Esophagus muscularis mucosa (tissue), 4 donors: ENCODE data around the gene BLOC1S3. TPM values are rescaled to one million over a fixed set of nuclear protein-coding genes. Genes with fewer than 3 reads are reported as not detected.

Experiments
- DNase-seq: peaks from one replicate; pipeline ENCODE4 v3.0.0-alpha.2; 2017; ENCODE audit errors: extremely low spot score
- H3K27ac ChIP-seq, 4 donors: fragments of 200-600 bp; sonication (generic); replicated peaks in 1 of 4; 1 replicate in 3 of 4; 2 replicates in 1 of 4; pipeline ENCODE4 v1.5.1; 2016 to 2019; ENCODE audit warnings: mild to moderate bottlenecking in 1 of 4
- H3K27me3 ChIP-seq, 4 donors: fragments of 200-600 bp; sonication (generic); one replicate each; pipeline versions ENCODE4 v1.5.1 to v1.6.0; 2016 to 2019
- H3K36me3 ChIP-seq, 4 donors: fragments of 200-600 bp; sonication (generic); one replicate each; pipeline ENCODE4 v1.5.1; 2016 to 2019
- H3K4me1 ChIP-seq, 4 donors: fragments of 200-600 bp; sonication (generic); one replicate each; pipeline ENCODE4 v1.5.1; 2016 to 2019
- H3K4me3 ChIP-seq, 4 donors: fragments of 200-600 bp; sonication (generic); 1 replicate in 2 of 4; 2 replicates in 2 of 4; pipeline ENCODE4 v1.5.1; 2016 to 2019; ENCODE audit warnings: mild to moderate bottlenecking in 4 of 4, moderate library complexity in 1 of 4
- H3K9me3 ChIP-seq, 4 donors: fragments of 200-600 bp; sonication (generic); 1 replicate in 3 of 4; 2 replicates in 1 of 4; pipeline ENCODE4 v1.5.1; 2016 to 2019
- EP300 ChIP-seq: sonication (generic); formaldehyde crosslinking; IDR thresholded peaks from one replicate; pipeline ENCODE4 v1.6.1; 2017; ENCODE audit warnings: antibody characterized with exemption
- POLR2A ChIP-seq: fragments of 450-650 bp; IDR thresholded peaks from one replicate; pipeline ENCODE4 v1.6.1; 2017; ENCODE audit warnings: antibody characterized with exemption, moderate library complexity, mild to moderate bottlenecking, low read depth
- POLR2AphosphoS5 ChIP-seq, 2 donors: sonication (generic); formaldehyde crosslinking; IDR thresholded peaks; one replicate each; pipeline ENCODE4 v1.6.1; 2017; ENCODE audit warnings: antibody characterized with exemption in 2 of 2
- WGBS: methylation state at CpG from one replicate; pipeline ENCODE4 v1.1.5; 2018; 5-methylcytosine and 5-hydroxymethylcytosine counted together
- intact Hi-C: fragments of 100-400 bp; cut with DNase I; formaldehyde crosslinking; loops from one replicate; pipeline ENCODE4 v1.15.1; 2023
- total RNA-seq, 4 donors: library from RNA; depleted of rRNA; stranded (reverse); fragments of >200 nt; gene quantifications; one replicate each; pipeline versions ENCODE4 v1.1.0 to v1.2.1, GENCODE V29; 2016
- TF ChIP-seq, protein P1 (sequence below), 3 experiments: fragments of 200-600 bp in 2 of 3; fragments of 450-650 bp in 1 of 3; sonication (generic) in 2 of 3; IDR thresholded peaks; one replicate each; pipeline ENCODE4 v1.5.1; 2017 to 2019; ENCODE audit warnings: antibody characterized with exemption in 3 of 3, mild to moderate bottlenecking in 2 of 3, moderate library complexity in 1 of 3

BLOC1S3 gene
- total RNA-seq, 4 donors from 2014 or later = 5.4 to 21.9 (median 16.1) TPM

DNA sequence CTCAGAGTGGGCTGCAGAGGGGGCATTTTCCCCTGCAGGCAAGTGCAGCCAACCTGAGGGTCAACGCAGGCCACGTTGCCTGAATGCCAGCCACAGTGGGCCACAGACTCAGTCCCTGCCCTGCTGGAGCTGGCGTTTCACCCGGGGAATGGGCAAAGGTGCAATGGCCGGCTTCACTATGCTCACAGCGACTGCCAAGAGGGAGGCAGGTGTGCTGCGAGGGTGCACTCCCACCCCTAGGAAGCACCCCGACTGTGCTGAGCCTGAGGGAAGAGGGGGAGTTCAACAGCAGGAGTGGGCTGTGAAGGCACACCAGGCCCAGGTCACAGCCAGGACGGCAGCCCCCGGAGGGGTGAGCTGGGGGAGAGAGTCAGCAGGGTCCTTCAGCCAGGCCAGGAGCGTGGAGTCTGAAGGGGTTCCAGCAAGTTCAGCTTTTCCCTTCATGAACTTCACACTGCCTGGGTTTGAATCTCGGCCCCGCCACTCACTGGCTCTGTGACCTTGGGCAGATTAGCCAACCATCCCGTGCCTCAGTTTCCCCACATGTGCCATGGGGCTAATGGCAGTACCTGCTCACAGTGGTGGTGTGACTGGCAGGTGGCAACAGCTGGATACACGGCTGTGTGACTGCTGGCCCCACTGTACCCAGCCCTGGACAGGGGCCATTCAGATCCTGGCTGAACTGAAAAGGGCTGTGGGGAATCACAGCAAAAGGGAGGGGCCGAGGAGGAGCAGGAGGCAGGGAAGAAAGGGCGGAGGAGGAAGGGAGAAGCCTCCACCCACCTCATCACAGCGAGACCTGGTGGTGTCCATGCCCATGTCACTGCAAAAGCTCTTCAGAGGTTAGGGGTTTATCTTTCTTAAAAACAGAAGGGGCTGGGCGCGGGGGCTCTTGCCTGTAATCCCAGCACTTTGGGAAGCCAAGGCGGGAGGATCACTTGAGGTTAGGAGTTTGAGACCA is 8.2 kb upstream of the BLOC1S3 start:
- intact Hi-C loops = no loop called here
- Histone ChIP-seq H3K4me1 (peaks cover 19 to 24% (median 21%) of the 10 kb centered on the region in 4 donors), H3K9me3 (no peaks in the 10 kb centered on the region), H3K36me3 (peaks cover 0 to 6% (median 0%) of the 10 kb centered on the region in 4 donors), H3K27ac (no peak overlapping the region), H3K4me3 (no peak overlapping the region), H3K27me3 (no peaks in the 10 kb centered on the region)
- WGBS = 79% methylated on average over 14 of the region's 21 CpGs
- no peak for TF ChIP-seq EP300
- TF ChIP-seq, protein P1, sequence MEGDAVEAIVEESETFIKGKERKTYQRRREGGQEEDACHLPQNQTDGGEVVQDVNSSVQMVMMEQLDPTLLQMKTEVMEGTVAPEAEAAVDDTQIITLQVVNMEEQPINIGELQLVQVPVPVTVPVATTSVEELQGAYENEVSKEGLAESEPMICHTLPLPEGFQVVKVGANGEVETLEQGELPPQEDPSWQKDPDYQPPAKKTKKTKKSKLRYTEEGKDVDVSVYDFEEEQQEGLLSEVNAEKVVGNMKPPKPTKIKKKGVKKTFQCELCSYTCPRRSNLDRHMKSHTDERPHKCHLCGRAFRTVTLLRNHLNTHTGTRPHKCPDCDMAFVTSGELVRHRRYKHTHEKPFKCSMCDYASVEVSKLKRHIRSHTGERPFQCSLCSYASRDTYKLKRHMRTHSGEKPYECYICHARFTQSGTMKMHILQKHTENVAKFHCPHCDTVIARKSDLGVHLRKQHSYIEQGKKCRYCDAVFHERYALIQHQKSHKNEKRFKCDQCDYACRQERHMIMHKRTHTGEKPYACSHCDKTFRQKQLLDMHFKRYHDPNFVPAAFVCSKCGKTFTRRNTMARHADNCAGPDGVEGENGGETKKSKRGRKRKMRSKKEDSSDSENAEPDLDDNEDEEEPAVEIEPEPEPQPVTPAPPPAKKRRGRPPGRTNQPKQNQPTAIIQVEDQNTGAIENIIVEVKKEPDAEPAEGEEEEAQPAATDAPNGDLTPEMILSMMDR (IDR thresholded peaks at IDR 0.05) = no peak
- no peak for TF ChIP-seq POLR2AphosphoS5 (IDR thresholded peaks at IDR 0.05)
- no peak for TF ChIP-seq POLR2A
- DNase-seq = no peak

DNA sequence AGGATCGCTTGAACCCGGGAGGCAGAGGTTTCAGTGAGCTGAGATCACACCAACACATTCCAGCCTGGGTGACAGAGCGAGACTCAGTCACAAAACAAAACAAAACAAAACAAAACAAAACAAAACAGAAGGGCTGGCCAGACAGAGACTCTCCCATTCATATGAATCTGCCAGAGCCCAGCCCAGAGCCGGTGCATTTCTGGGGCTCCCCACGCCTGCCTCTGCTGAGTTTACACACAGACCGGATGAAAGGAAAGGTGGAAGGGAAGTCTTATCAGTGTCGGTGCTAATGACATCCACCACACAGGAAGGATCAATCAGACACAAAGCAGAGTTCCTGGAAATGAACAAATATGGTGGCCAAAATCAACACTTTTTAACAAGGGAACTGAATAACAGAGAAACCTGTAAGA is 7.4 kb upstream of the BLOC1S3 start:
- H3K9me3 ChIP-seq = no peaks in the 10 kb centered on the region
- no peaks in the 10 kb centered on the region for H3K27me3 ChIP-seq
- H3K27ac ChIP-seq = peak overlapping the region in 1 of 4 donors; percentile 37
- intact Hi-C loops = no loop called here
- H3K4me3 ChIP-seq = no peak overlapping the region
- H3K36me3 ChIP-seq = peaks cover 0 to 6% (median 0%) of the 10 kb centered on the region in 4 donors
- 52% methylated on average over 7 of the region's 7 CpGs for WGBS
- TF ChIP-seq, protein P1 (IDR thresholded peaks at IDR 0.05) = no peak
- TF ChIP-seq POLR2AphosphoS5 (IDR thresholded peaks at IDR 0.05) = peak in 1 of 2 donors; percentile 39
- no peak for TF ChIP-seq POLR2A
- no peak for TF ChIP-seq EP300
- peaks cover 19 to 23% (median 21%) of the 10 kb centered on the region in 4 donors for H3K4me1 ChIP-seq
- no peak for DNase-seq

DNA sequence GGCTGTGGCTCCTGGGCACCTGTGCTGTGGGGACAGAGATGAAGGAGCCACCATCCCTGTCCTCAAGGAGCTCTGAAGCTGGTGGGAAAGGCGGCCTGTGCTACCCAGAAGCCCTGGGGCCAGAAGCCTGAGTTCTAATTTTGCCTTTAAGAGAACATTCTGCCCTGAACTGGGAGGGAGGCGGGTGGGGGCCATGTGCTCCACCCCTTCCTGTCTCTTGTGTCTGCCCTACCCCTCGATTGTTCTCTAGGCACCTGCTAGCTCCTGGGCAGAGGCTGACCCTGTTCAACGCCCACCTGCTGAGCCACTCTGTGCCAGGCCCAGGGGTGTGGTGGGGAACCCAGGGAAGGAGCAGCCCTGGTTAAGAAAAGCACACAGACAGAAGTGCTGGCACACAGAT is 6.4 kb upstream of the BLOC1S3 start:
- WGBS = no CpG with 5 or more reads among the region's 4 CpGs
- Histone ChIP-seq H3K4me3 (no peak overlapping the region), H3K27me3 (no peaks in the 10 kb centered on the region), H3K4me1 (peaks cover 21 to 26% (median 23%) of the 10 kb centered on the region in 4 donors), H3K36me3 (peaks cover 0 to 6% (median 0%) of the 10 kb centered on the region in 4 donors), H3K9me3 (no peaks in the 10 kb centered on the region), H3K27ac (peak overlapping the region in 1 of 4 donors; percentile 15)
- intact Hi-C loops = no loop called here
- DNase-seq = no peak
- TF ChIP-seq EP300 = no peak
- no peak for TF ChIP-seq POLR2AphosphoS5 (IDR thresholded peaks at IDR 0.05)
- TF ChIP-seq, protein P1 (IDR thresholded peaks at IDR 0.05) = no peak
- TF ChIP-seq POLR2A = no peak

DNA sequence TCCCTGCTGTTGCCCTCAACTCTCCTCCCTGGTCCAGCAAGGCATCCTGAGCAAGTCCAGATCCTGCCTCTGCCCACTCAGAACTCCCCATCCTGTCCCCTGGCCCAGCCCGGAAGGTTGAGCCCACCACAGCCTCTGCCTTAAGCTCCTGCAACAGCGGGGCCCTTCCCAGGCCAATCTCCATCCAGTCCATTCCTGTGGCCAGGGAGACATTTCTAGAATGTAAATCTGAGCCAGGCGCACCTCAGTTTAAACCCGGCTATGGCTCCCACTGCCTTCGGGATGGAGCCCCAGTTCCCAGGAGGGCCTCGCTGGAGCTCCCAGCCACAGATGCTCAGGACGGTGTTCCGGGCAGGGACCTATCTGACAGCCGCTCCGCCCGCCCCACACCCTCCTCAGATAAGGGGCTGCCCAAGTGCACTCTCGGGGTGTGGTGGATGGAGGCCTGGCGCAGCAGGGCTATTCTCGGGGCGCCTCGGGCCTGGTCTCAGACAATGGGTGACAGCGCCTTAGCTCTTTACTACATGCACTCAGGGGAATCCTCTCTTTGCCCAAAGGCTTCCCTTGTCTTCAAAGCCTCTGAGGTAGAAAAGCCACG is 5.9 kb upstream of the BLOC1S3 start:
- peaks cover 0 to 6% (median 0%) of the 10 kb centered on the region in 4 donors for H3K36me3 ChIP-seq

More for the DNA sequence above, 5.9 kb upstream of the BLOC1S3 start:
- no peak for DNase-seq
- Histone ChIP-seq H3K9me3 (no peaks in the 10 kb centered on the region), H3K27me3 (no peaks in the 10 kb centered on the region), H3K4me1 (peaks cover 26 to 32% (median 29%) of the 10 kb centered on the region in 4 donors), H3K27ac (peak overlapping the region in 1 of 4 donors; percentile 15), H3K4me3 (no peak overlapping the region)
- 90% methylated on average over 15 of the region's 18 CpGs for WGBS
- intact Hi-C loops = no loop called here
- no peak for TF ChIP-seq POLR2A
- no peak for TF ChIP-seq EP300
- TF ChIP-seq POLR2AphosphoS5 (IDR thresholded peaks at IDR 0.05) = no peak
- TF ChIP-seq, protein P1 (IDR thresholded peaks at IDR 0.05) = no peak
